PC-3 (cell line): ENCODE measurements around the gene PPIE.

ENCODE experiments used
- EZH2 ChIP-seq: fragments of 300-600 bp; sonication (generic); IDR thresholded peaks from one replicate; pipeline ENCODE4 v1.6.1; 2017; ENCODE audit warnings: antibody characterized with exemption, mild to moderate bottlenecking, low read length; ENCODE audit not compliant: unreplicated experiment
- EZH2phosphoT487 ChIP-seq: fragments of 300-600 bp; sonication (generic); IDR thresholded peaks from 2 replicates; pipeline ENCODE4 v1.6.1; 2018; ENCODE audit warnings: mild to moderate bottlenecking, antibody characterized with exemption, low read length, borderline replicate concordance
- TF ChIP-seq, protein P1 (sequence below): fragments of 300-600 bp; sonication (generic); conservative IDR thresholded peaks from 2 replicates; pipeline ENCODE4 v1.5.1; 2017; ENCODE audit warnings: antibody characterized with exemption, low read depth, mild to moderate bottlenecking, low read length

GRCh38 chr1:39805385-39805784 lies 66.7 kb downstream of the PPIE start:
- TF ChIP-seq, protein P1, sequence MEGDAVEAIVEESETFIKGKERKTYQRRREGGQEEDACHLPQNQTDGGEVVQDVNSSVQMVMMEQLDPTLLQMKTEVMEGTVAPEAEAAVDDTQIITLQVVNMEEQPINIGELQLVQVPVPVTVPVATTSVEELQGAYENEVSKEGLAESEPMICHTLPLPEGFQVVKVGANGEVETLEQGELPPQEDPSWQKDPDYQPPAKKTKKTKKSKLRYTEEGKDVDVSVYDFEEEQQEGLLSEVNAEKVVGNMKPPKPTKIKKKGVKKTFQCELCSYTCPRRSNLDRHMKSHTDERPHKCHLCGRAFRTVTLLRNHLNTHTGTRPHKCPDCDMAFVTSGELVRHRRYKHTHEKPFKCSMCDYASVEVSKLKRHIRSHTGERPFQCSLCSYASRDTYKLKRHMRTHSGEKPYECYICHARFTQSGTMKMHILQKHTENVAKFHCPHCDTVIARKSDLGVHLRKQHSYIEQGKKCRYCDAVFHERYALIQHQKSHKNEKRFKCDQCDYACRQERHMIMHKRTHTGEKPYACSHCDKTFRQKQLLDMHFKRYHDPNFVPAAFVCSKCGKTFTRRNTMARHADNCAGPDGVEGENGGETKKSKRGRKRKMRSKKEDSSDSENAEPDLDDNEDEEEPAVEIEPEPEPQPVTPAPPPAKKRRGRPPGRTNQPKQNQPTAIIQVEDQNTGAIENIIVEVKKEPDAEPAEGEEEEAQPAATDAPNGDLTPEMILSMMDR = no peak
- no peak for TF ChIP-seq EZH2
- TF ChIP-seq EZH2phosphoT487 = no peak
